Stimulated activated naive B cell treated with anti-CD40 and anti-IgM and Interleukin-4, amounts not matched to agents 10 μg/mL and 1 μg/mL and 100 μg/mL, for 72 hours (primary cell): Measurements from ENCODE around the gene TOMM5.

Experiments used
- ATAC-seq, 2 donors: fragments of 150-1000 bp; cut with Tn5 transposase; replicated peaks; 2 replicates each; pipeline ENCODE4 v1.10.0; 2021; ENCODE audit warnings: moderate library complexity in 1 of 2
- DNase-seq: peaks from one replicate; pipeline ENCODE4 v3.0.0; 2021
- H3K27ac Mint-ChIP-seq: one replicate; pipeline ENCODE4 v1.8.0; 2022; ENCODE audit warnings: mild to moderate bottlenecking, mixed read lengths
- H3K27me3 Mint-ChIP-seq, 2 donors: one replicate each; pipeline ENCODE4 v1.8.0; 2022; ENCODE audit warnings: mixed read lengths in 2 of 2
- H3K36me3 Mint-ChIP-seq, 2 donors: one replicate each; pipeline ENCODE4 v1.8.0; 2022; ENCODE audit warnings: mixed read lengths in 2 of 2, mild to moderate bottlenecking in 1 of 2
- H3K4me1 Mint-ChIP-seq, 2 donors: one replicate each; pipeline ENCODE4 v1.8.0; 2022; ENCODE audit warnings: mixed read lengths in 2 of 2, mild to moderate bottlenecking in 1 of 2
- H3K4me3 Mint-ChIP-seq, 2 donors: one replicate each; pipeline ENCODE4 v1.8.0; 2022; ENCODE audit warnings: mild to moderate bottlenecking in 2 of 2, mixed read lengths in 2 of 2, moderate library complexity in 1 of 2
- H3K9me3 Mint-ChIP-seq, 2 donors: one replicate each; pipeline ENCODE4 v1.8.0; 2022; ENCODE audit warnings: mixed read lengths in 2 of 2, mild to moderate bottlenecking in 1 of 2

TOMM5 gene

GRCh38 chr9:37593883-37594448 lies 1.6 kb upstream of the TOMM5 start:
- peaks cover 14 to 37% of the 10 kb centered on the region in 2 donors for H3K4me1 Mint-ChIP-seq

GRCh38 chr9:37587521-37587920 lies 4.9 kb downstream of the TOMM5 start:
- ATAC-seq (no peak), DNase-seq (no peak)
- Mint-ChIP-seq H3K4me1 (peaks cover 23 to 54% of the 10 kb centered on the region in 2 donors), H3K27ac (no peak overlapping the region), H3K27me3 (no peaks in the 10 kb centered on the region), H3K36me3 (peaks cover 41 to 52% of the 10 kb centered on the region in 2 donors), H3K9me3 (no peaks in the 10 kb centered on the region), H3K4me3 (no peak overlapping the region)

More at GRCh38 chr9:37593883-37594448, 1.6 kb upstream of the TOMM5 start:
- DNase-seq (no peak), ATAC-seq (no peak)
- H3K4me3 Mint-ChIP-seq = peak overlapping the region in 1 of 2 donors; percentile 21
- no peaks in the 10 kb centered on the region for H3K9me3 Mint-ChIP-seq
- peaks cover 5 to 12% of the 10 kb centered on the region in 2 donors for H3K36me3 Mint-ChIP-seq
- no peaks in the 10 kb centered on the region for H3K27me3 Mint-ChIP-seq
- H3K27ac Mint-ChIP-seq = no peak overlapping the region

GRCh38 chr9:37583522-37584121 lies 8.8 kb downstream of the TOMM5 start:
- no peaks in the 10 kb centered on the region for H3K9me3 Mint-ChIP-seq
- H3K36me3 Mint-ChIP-seq = peaks cover 38 to 48% of the 10 kb centered on the region in 2 donors
- DNase-seq = no peak
- no peak overlapping the region for H3K27ac Mint-ChIP-seq
- H3K27me3 Mint-ChIP-seq = no peaks in the 10 kb centered on the region
- H3K4me3 Mint-ChIP-seq = no peak overlapping the region
- peaks cover 19 to 30% of the 10 kb centered on the region in 2 donors for H3K4me1 Mint-ChIP-seq
- ATAC-seq = no peak

- ATAC-seq = peak; percentile 45 to 47
These were observed 9.7 kb downstream of the TOMM5 start for GRCh38 chr9:37582548-37583157.

GRCh38 chr9:37575921-37576721 lies 16.3 kb downstream of the TOMM5 start, which contains the start of gene FBXO10:
TSS of gene FBXO10 (minus strand) at chr9:37576380. CDS start at chr9:37541768, 34,612 bp downstream.
- Mint-ChIP-seq H3K36me3 (peaks cover 12 to 16% of the 10 kb centered on the region in 2 donors), H3K4me3 (peak within 1 kb of the TSS; percentile 86 to 90), H3K27me3 (no peaks in the 10 kb centered on the region), H3K9me3 (no peaks in the 10 kb centered on the region), H3K4me1 (peaks cover 16 to 60% of the 10 kb centered on the region in 2 donors), H3K27ac (peak within 1 kb of the TSS; percentile 97)
- ATAC-seq = peak; percentile 86 to 90
- peak; percentile 48 for DNase-seq

More at GRCh38 chr9:37582548-37583157, 9.7 kb downstream of the TOMM5 start:
- Mint-ChIP-seq H3K27ac (no peak overlapping the region), H3K4me3 (no peak overlapping the region), H3K27me3 (no peaks in the 10 kb centered on the region), H3K9me3 (no peaks in the 10 kb centered on the region), H3K4me1 (peaks cover 17 to 34% of the 10 kb centered on the region in 2 donors), H3K36me3 (peaks cover 40 to 45% of the 10 kb centered on the region in 2 donors)
- DNase-seq = no peak

GRCh38 chr9:37575511-37575914 lies 16.9 kb downstream of the TOMM5 start:
- Mint-ChIP-seq H3K36me3 (peaks cover 12 to 20% of the 10 kb centered on the region in 2 donors), H3K27ac (peak overlapping the region; percentile 92), H3K4me3 (peak overlapping the region; percentile 86 to 89), H3K4me1 (peaks cover 16 to 60% of the 10 kb centered on the region in 2 donors), H3K9me3 (no peaks in the 10 kb centered on the region), H3K27me3 (no peaks in the 10 kb centered on the region)
- peak; percentile 56 to 65 for ATAC-seq
- no peak for DNase-seq

GRCh38 chr9:37575001-37575400 lies 17.4 kb downstream of the TOMM5 start:
- DNase-seq = no peak
- Mint-ChIP-seq H3K27ac (peak overlapping the region; percentile 92), H3K4me3 (peak overlapping the region; percentile 86 to 89), H3K27me3 (no peaks in the 10 kb centered on the region), H3K36me3 (peaks cover 10 to 21% of the 10 kb centered on the region in 2 donors), H3K4me1 (peaks cover 13 to 57% of the 10 kb centered on the region in 2 donors), H3K9me3 (no peaks in the 10 kb centered on the region)
- no peak for ATAC-seq

GRCh38 chr9:37574241-37574721 lies 18.1 kb downstream of the TOMM5 start:
- ATAC-seq (no peak), DNase-seq (no peak)
- H3K36me3 Mint-ChIP-seq = peaks cover 12 to 20% of the 10 kb centered on the region in 2 donors
- peaks cover 13 to 56% of the 10 kb centered on the region in 2 donors for H3K4me1 Mint-ChIP-seq
- no peak overlapping the region for H3K27ac Mint-ChIP-seq
- no peaks in the 10 kb centered on the region for H3K9me3 Mint-ChIP-seq
- H3K27me3 Mint-ChIP-seq = no peaks in the 10 kb centered on the region
- H3K4me3 Mint-ChIP-seq = no peak overlapping the region

- H3K9me3 Mint-ChIP-seq = no peaks in the 10 kb centered on the region
- no peak overlapping the region for H3K4me3 Mint-ChIP-seq
- peaks cover 19 to 65% of the 10 kb centered on the region in 2 donors for H3K4me1 Mint-ChIP-seq
- peaks cover 16 to 31% of the 10 kb centered on the region in 2 donors for H3K36me3 Mint-ChIP-seq
- H3K27me3 Mint-ChIP-seq = no peaks in the 10 kb centered on the region
- DNase-seq (no peak), ATAC-seq (no peak)
- H3K27ac Mint-ChIP-seq = no peak overlapping the region
These were observed 21.1 kb downstream of the TOMM5 start for GRCh38 chr9:37571282-37571681.

GRCh38 chr9:37566716-37567115 lies 25.7 kb downstream of the TOMM5 start:
- peaks cover 39 to 69% of the 10 kb centered on the region in 2 donors for H3K4me1 Mint-ChIP-seq
- H3K27me3 Mint-ChIP-seq = no peaks in the 10 kb centered on the region
- H3K4me3 Mint-ChIP-seq = no peak overlapping the region
- peaks cover 44 to 59% of the 10 kb centered on the region in 2 donors for H3K36me3 Mint-ChIP-seq
- peaks cover 9 to 12% of the 10 kb centered on the region in 2 donors for H3K9me3 Mint-ChIP-seq
- ATAC-seq (no peak), DNase-seq (no peak)
- H3K27ac Mint-ChIP-seq = no peak overlapping the region

- peak; percentile 41 for DNase-seq
- no peaks in the 10 kb centered on the region for H3K27me3 Mint-ChIP-seq
- peak overlapping the region; percentile 77 for H3K27ac Mint-ChIP-seq
- peaks cover 9 to 12% of the 10 kb centered on the region in 2 donors for H3K9me3 Mint-ChIP-seq
- H3K36me3 Mint-ChIP-seq = peaks cover 46 to 61% of the 10 kb centered on the region in 2 donors
- peak overlapping the region in 1 of 2 donors; percentile 54 for H3K4me3 Mint-ChIP-seq
- peaks cover 45 to 74% of the 10 kb centered on the region in 2 donors for H3K4me1 Mint-ChIP-seq
- peak; percentile 78 to 82 for ATAC-seq
These were observed 26.5 kb downstream of the TOMM5 start for GRCh38 chr9:37565661-37566618.

GRCh38 chr9:37564916-37565315 lies 27.5 kb downstream of the TOMM5 start:
- H3K4me1 Mint-ChIP-seq = peaks cover 47 to 84% of the 10 kb centered on the region in 2 donors
- no peak for DNase-seq
- peaks cover 46 to 55% of the 10 kb centered on the region in 2 donors for H3K36me3 Mint-ChIP-seq
- peak overlapping the region; percentile 77 for H3K27ac Mint-ChIP-seq
- H3K4me3 Mint-ChIP-seq = peak overlapping the region in 1 of 2 donors; percentile 25
- H3K27me3 Mint-ChIP-seq = no peaks in the 10 kb centered on the region
- ATAC-seq = peak; percentile 17 to 42
- H3K9me3 Mint-ChIP-seq = peaks cover 9 to 12% of the 10 kb centered on the region in 2 donors
